GM12878 (cell line): ENCODE data around the gene ZNF248. TPM values are rescaled to one million over a fixed set of nuclear protein-coding genes. Genes with fewer than 3 reads are reported as not detected.

Source experiments
- ATAC-seq: fragments of 200-7000 bp; cut with Tn5 transposase; 3 replicates; pipeline ENCODE4 v1.9.1; 2020; ENCODE audit warnings: mild to moderate bottlenecking, moderate library complexity
- BruUV-seq: library from RNA; stranded (reverse); fragments of 400-500 nt; replicated peaks from 2 replicates; lab custom pipeline; 2021; lab: Mats Ljungman, UMichigan
- CTCF ChIA-PET: fragments of 300-600 bp; sonication (Branson Sonifier 250); formaldehyde crosslinking; extraction: SDS; loops from one replicate; lab custom pipeline; 2021; ENCODE audit warnings: inconsistent platforms; lab: Yijun Ruan, JAX
- POLR2A ChIA-PET: fragments of 350-600 bp; formaldehyde crosslinking; extraction: SDS; loops from one replicate; lab custom pipeline; 2021; ENCODE audit warnings: inconsistent platforms; lab: Charles Lee
- RAD21 ChIA-PET: fragments of 300-600 bp; sonication (Branson Sonifier 250); formaldehyde crosslinking; loops from one replicate; lab custom pipeline; 2023; ENCODE audit warnings: antibody characterized with exemption; ENCODE audit not compliant: unreplicated experiment; lab: Charles Lee
- SMC1A ChIA-PET: fragments of 300-600 bp; sonication (Branson Sonifier 250); formaldehyde crosslinking; loops from one replicate; lab custom pipeline; 2023; ENCODE audit not compliant: unreplicated experiment, uncharacterized antibody; lab: Charles Lee
- DNase-seq: peaks from one replicate; pipeline ENCODE4 v3.0.0-alpha.2; 2011; ENCODE audit warnings: low read depth, low spot score
- FAIRE-seq: peaks from 3 replicates; lab custom pipeline; 2011; peaks lifted over from hg19 to GRCh38; lab: Jason Lieb, UNC
- H2AFZ ChIP-seq: 2 replicates; pipeline ENCODE4 v1.6.0; 2011; ENCODE audit warnings: low read depth, low read length, control low read depth; ENCODE audit not compliant: control insufficient read depth
- H3K27ac ChIP-seq: 2 replicates; pipeline ENCODE4 v1.5.1; 2011; ENCODE audit warnings: control low read depth; ENCODE audit not compliant: control insufficient read depth, insufficient read depth
- H3K27me3 ChIP-seq, 2 experiments: replicated peaks in 1 of 2; 2 replicates each; pipeline versions ENCODE4 v1.6.0 to v1.6.1; 2011; ENCODE audit warnings: low read length in 1 of 2; ENCODE audit not compliant: control insufficient read depth in 2 of 2, insufficient read depth in 2 of 2
- H3K36me3 ChIP-seq, 2 experiments: 2 replicates each; pipeline ENCODE4 v1.5.1; 2011; ENCODE audit warnings: low read length in 1 of 2; ENCODE audit not compliant: control insufficient read depth in 2 of 2, insufficient read depth in 2 of 2
- H3K4me1 ChIP-seq: 2 replicates; pipeline ENCODE4 v1.6.1; 2011; ENCODE audit warnings: mild to moderate bottlenecking, low read length, moderate library complexity, mixed read lengths; ENCODE audit not compliant: control insufficient read depth, insufficient read depth
- H3K4me2 ChIP-seq: 2 replicates; pipeline ENCODE4 v1.6.0; 2011; ENCODE audit warnings: control low read depth; ENCODE audit not compliant: control insufficient read depth, insufficient read depth
- H3K4me3 ChIP-seq: fragments of 200-600 bp; sonication (generic); 2 replicates; pipeline ENCODE4 v1.5.1; 2016
- H3K79me2 ChIP-seq: 2 replicates; pipeline ENCODE4 v1.6.0; 2011; ENCODE audit warnings: low read length; ENCODE audit not compliant: control insufficient read depth, insufficient read depth
- H3K9ac ChIP-seq: 2 replicates; pipeline ENCODE4 v1.8.0; 2011; ENCODE audit warnings: low read length, control low read depth, mixed read lengths; ENCODE audit not compliant: control insufficient read depth, insufficient read depth
- H3K9me3 ChIP-seq: replicated peaks from 3 replicates; pipeline ENCODE4 v1.5.1; 2011; ENCODE audit warnings: mild to moderate bottlenecking, low read length; ENCODE audit not compliant: control insufficient read depth, insufficient read depth
- H4K20me1 ChIP-seq: 2 replicates; pipeline ENCODE4 v1.6.0; 2011; ENCODE audit not compliant: control insufficient read depth, insufficient read depth
- BHLHE40 ChIP-seq, 2 experiments: fragments of 450-650 bp in 1 of 2; IDR thresholded peaks; 2 replicates each; pipeline ENCODE4 v1.6.1; 2011 to 2017; ENCODE audit warnings: low read depth in 2 of 2, borderline replicate concordance in 1 of 2, improper control_type of control experiment in 1 of 2, low read length in 1 of 2, mild to moderate bottlenecking in 1 of 2
- CBX5 ChIP-seq: sonication (generic); IDR thresholded peaks from 2 replicates; pipeline ENCODE4 v1.6.1; 2016; ENCODE audit warnings: low read depth, moderate library complexity, mild to moderate bottlenecking, inconsistent platforms
- CUX1 ChIP-seq: IDR thresholded peaks from 2 replicates; pipeline ENCODE4 v1.6.1; 2012; ENCODE audit warnings: improper control_type of control experiment, low read depth, low read length; ENCODE audit not compliant: insufficient replicate concordance
- ESRRA ChIP-seq: IDR thresholded peaks from 2 replicates; pipeline ENCODE4 v1.6.1; 2012; ENCODE audit warnings: mild to moderate bottlenecking, low read length, improper control_type of control experiment
- JUND ChIP-seq: IDR thresholded peaks from 2 replicates; pipeline ENCODE4 v1.6.1; 2012; ENCODE audit warnings: low read depth, mild to moderate bottlenecking, low read length, improper control_type of control experiment, moderate library complexity
- KDM1A ChIP-seq: fragments of 200-600 bp; sonication (generic); IDR thresholded peaks from 2 replicates; pipeline ENCODE4 v1.6.1; 2016; ENCODE audit warnings: borderline replicate concordance
- TBL1XR1 ChIP-seq: IDR thresholded peaks from 2 replicates; pipeline ENCODE4 v1.6.1; 2012; ENCODE audit warnings: low read depth, low read length, improper control_type of control experiment
- WGBS: methylation state at CpG from one replicate; pipeline ENCODE4 v1.1.6; 2016; ENCODE audit warnings: low lambda C conversion rate; ENCODE audit not compliant: insufficient replicate concordance, insufficient coverage; ENCODE audit errors: missing lambda C conversion rate; 5-methylcytosine and 5-hydroxymethylcytosine counted together
- in situ Hi-C: fragments of 300-500 bp; cut with MboI; formaldehyde crosslinking; loops from 9 replicates; pipeline ENCODE4 v1.14.3; 2018; ENCODE audit warnings: mixed read lengths
- intact Hi-C: fragments of 100-400 bp; cut with micrococcal nuclease; formaldehyde crosslinking; loops from one replicate; pipeline ENCODE4 v1.14.2; 2022; ENCODE audit not compliant: unreplicated experiment
- polyA plus RNA-seq, 11 experiments: library from polyadenylated mRNA; depleted of rRNA in 4 of 11; unstranded in 6 of 11; stranded (reverse) in 5 of 11; fragments of >200 nt; fragmentation: Nextera tagmentation in 4 of 11; fragmentation: Illumina TruSeq in 1 of 11; extraction: Ambion mirVana in 4 of 11; extraction: Trizol in 1 of 11; gene quantifications; 1 replicate in 1 of 11; 2 replicates in 10 of 11; pipeline versions ENCODE4 v1.2.1 to v1.2.3, GENCODE V29; 2011 to 2016; ENCODE audit warnings: inconsistent platforms in 2 of 11, missing spikeins in 2 of 11, low read depth in 1 of 11
- total RNA-seq, 4 experiments: library from RNA; depleted of rRNA in 3 of 4; stranded (reverse); fragments of >200 nt in 3 of 4; fragmentation: Illumina TruSeq in 1 of 4; extraction: Trizol in 1 of 4; gene quantifications; 2 replicates each; pipeline versions ENCODE4 v1.2.1 to v1.2.3, GENCODE V29; 2013 to 2021
- TF ChIP-seq, protein P1 (sequence below): fragments of 450-650 bp; IDR thresholded peaks from 2 replicates; pipeline ENCODE4 v1.6.1; 2017; ENCODE audit warnings: antibody characterized with exemption, mild to moderate bottlenecking, moderate library complexity

ZNF248 gene
- total and polyA plus RNA-seq, 10 of the 15 experiments (the other 5 are each of a cell fraction or from before 2014, with no cell fraction given) = 2.0 to 16.3 (median 8.9) TPM

DNA sequence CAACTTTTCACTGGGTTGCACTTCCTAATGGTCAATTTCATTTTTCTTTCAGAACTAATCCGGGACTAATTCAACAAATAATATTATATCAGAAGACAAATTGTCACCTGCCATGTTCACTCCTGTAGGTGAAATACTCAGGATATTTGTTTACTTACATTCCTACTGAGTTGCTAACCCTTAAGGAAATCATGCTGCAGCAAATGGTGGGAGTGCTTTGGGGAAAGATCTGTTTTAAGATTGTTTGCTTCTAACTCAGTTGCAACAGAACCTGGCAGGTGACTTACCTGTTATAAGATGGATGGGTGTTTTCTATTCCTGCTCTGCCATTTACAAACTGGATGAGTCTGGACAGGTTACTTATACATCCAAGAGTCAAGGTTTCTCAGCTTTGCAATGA, 81.8 kb downstream of the ZNF248 start (continued):
- TF ChIP-seq, protein P1, sequence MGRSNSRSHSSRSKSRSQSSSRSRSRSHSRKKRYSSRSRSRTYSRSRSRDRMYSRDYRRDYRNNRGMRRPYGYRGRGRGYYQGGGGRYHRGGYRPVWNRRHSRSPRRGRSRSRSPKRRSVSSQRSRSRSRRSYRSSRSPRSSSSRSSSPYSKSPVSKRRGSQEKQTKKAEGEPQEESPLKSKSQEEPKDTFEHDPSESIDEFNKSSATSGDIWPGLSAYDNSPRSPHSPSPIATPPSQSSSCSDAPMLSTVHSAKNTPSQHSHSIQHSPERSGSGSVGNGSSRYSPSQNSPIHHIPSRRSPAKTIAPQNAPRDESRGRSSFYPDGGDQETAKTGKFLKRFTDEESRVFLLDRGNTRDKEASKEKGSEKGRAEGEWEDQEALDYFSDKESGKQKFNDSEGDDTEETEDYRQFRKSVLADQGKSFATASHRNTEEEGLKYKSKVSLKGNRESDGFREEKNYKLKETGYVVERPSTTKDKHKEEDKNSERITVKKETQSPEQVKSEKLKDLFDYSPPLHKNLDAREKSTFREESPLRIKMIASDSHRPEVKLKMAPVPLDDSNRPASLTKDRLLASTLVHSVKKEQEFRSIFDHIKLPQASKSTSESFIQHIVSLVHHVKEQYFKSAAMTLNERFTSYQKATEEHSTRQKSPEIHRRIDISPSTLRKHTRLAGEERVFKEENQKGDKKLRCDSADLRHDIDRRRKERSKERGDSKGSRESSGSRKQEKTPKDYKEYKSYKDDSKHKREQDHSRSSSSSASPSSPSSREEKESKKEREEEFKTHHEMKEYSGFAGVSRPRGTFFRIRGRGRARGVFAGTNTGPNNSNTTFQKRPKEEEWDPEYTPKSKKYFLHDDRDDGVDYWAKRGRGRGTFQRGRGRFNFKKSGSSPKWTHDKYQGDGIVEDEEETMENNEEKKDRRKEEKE = no peak
- TF ChIP-seq, all 136 proteins: peak for 0

DNA sequence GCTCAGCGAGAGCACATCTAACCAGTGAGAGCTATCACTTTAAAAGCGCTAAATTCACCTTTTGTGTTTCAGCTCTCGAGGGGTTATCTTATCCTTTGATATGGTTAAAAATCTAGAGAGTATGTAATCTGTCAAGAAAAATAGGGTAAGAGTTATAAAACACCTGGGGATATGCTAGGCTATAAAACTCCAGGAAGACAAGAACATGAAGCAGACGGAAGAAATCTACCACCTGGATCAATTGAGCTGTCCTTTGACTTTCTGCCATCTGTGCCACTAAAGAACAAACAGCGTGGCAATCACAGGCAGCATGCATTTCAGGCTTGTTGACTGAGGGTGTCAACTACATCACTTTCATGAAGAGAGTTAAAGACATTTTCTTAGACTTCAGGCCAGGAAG, 83.1 kb downstream of the ZNF248 start:
- 41% methylated on average over 5 of the region's 5 CpGs for WGBS
- in situ Hi-C loops (no loop called here), intact Hi-C loops (no loop called here)
- no peak for FAIRE-seq
- no peaks in the 10 kb centered on the region for H3K9me3 ChIP-seq
- RAD21 ChIA-PET = no interaction called here
- SMC1A ChIA-PET = interaction anchor here (1.2 kb wide), 1 partner anchor 76 kb away, joined by 3 read pairs; no protein-coding TSS in a partner anchor
- DNase-seq = no peak
- H3K4me3 ChIP-seq = no peak overlapping the region
- H3K4me1 ChIP-seq = no peaks in the 10 kb centered on the region
- BruUV-seq = no TSS peak
- no peaks in the 10 kb centered on the region for H3K36me3 ChIP-seq
- no peak overlapping the region for H3K9ac ChIP-seq
- H3K79me2 ChIP-seq = no peaks in the 10 kb centered on the region
- no peak overlapping the region for H3K27ac ChIP-seq
- CTCF ChIA-PET = no interaction called here
- no peak for TF ChIP-seq BHLHE40 (IDR thresholded peaks at IDR 0.05; ENCODE audit: borderline replicate concordance in 1 of 2, low read depth in 2 of 2, low read length in 1 of 2)
- no peak for TF ChIP-seq JUND
- TF ChIP-seq ESRRA = no peak
- no peak for TF ChIP-seq CBX5
- no peak for TF ChIP-seq CUX1
- TF ChIP-seq TBL1XR1 = no peak
- TF ChIP-seq KDM1A = no peak
- no peak overlapping the region for H2AFZ ChIP-seq
- no peak overlapping the region for H3K4me2 ChIP-seq
- POLR2A ChIA-PET = no interaction called here
- H3K27me3 ChIP-seq = no peaks in the 10 kb centered on the region
- ATAC-seq = no peak
- H4K20me1 ChIP-seq = no peaks in the 10 kb centered on the region
